Mesenchymal stem cell (in vitro differentiated cells and primary cell): Measurements from ENCODE around the gene SORBS2.

Experiments used
- DNase-seq: peaks from one replicate; pipeline ENCODE4 v3.0.0-alpha.2; 2013
- H2AFZ ChIP-seq: one replicate; pipeline ENCODE4 v1.6.1; 2013; ENCODE audit warnings: low read depth, mild to moderate bottlenecking, control low read depth, inconsistent platforms, low read length, moderate library complexity
- H2AK5ac ChIP-seq: 2 replicates; pipeline ENCODE4 v1.6.1; 2013; ENCODE audit warnings: low read length, moderate library complexity, mild to moderate bottlenecking, inconsistent platforms; ENCODE audit not compliant: severe bottlenecking
- H2BK120ac ChIP-seq: one replicate; pipeline ENCODE4 v1.6.1; 2013; ENCODE audit warnings: low read depth, mild to moderate bottlenecking, inconsistent platforms, low read length, moderate library complexity
- H2BK12ac ChIP-seq, 2 experiments: one replicate each; pipeline ENCODE4 v1.6.1; 2013; ENCODE audit warnings: inconsistent platforms in 2 of 2, low read length in 2 of 2, mild to moderate bottlenecking in 2 of 2, moderate library complexity in 2 of 2, control low read depth in 1 of 2
- H2BK15ac ChIP-seq: one replicate; pipeline ENCODE4 v1.6.1; 2013; ENCODE audit warnings: mild to moderate bottlenecking, low read depth, inconsistent platforms; ENCODE audit not compliant: poor library complexity, severe bottlenecking
- H2BK5ac ChIP-seq: 2 replicates; pipeline ENCODE4 v1.6.1; 2013; ENCODE audit warnings: low read depth, mild to moderate bottlenecking, low read length, control low read depth, inconsistent platforms; ENCODE audit not compliant: poor library complexity, severe bottlenecking
- H3K14ac ChIP-seq, 2 experiments: one replicate each; pipeline ENCODE4 v1.6.1; 2013; ENCODE audit warnings: inconsistent platforms in 2 of 2, low read length in 2 of 2, control low read depth in 1 of 2, mild to moderate bottlenecking in 1 of 2, moderate library complexity in 1 of 2
- H3K18ac ChIP-seq, 2 experiments: one replicate each; pipeline ENCODE4 v1.6.1; 2013; ENCODE audit warnings: inconsistent platforms in 2 of 2, low read length in 2 of 2, control low read depth in 1 of 2, low read depth in 1 of 2, mild to moderate bottlenecking in 1 of 2
- H3K23ac ChIP-seq, 2 experiments: one replicate each; pipeline ENCODE4 v1.6.1; 2013; ENCODE audit warnings: inconsistent platforms in 2 of 2, low read length in 2 of 2, mild to moderate bottlenecking in 2 of 2, moderate library complexity in 2 of 2, control low read depth in 1 of 2
- H3K27ac ChIP-seq: 2 replicates; pipeline ENCODE4 v1.5.1; 2013; ENCODE audit warnings: mild to moderate bottlenecking, moderate library complexity, low read length, control low read depth, inconsistent platforms; ENCODE audit not compliant: poor library complexity, severe bottlenecking
- H3K27me3 ChIP-seq, 2 experiments: 2 replicates each; pipeline versions ENCODE4 v1.6.1 to v1.7.0; 2013; ENCODE audit warnings: low read length in 2 of 2, mild to moderate bottlenecking in 2 of 2, moderate library complexity in 2 of 2, control low read depth in 1 of 2, inconsistent platforms in 1 of 2; ENCODE audit not compliant: control insufficient read depth in 1 of 2, insufficient read depth in 1 of 2
- H3K36me3 ChIP-seq, 2 experiments: 2 replicates each; pipeline versions ENCODE4 v1.6.1 to v1.7.0; 2013; ENCODE audit warnings: low read length in 2 of 2, control low read depth in 1 of 2, inconsistent platforms in 1 of 2, low read depth in 1 of 2, mild to moderate bottlenecking in 1 of 2; ENCODE audit not compliant: insufficient read depth in 2 of 2, control insufficient read depth in 1 of 2
- H3K4ac ChIP-seq, 2 experiments: one replicate each; pipeline ENCODE4 v1.6.1; 2013; ENCODE audit warnings: inconsistent platforms in 2 of 2, low read length in 2 of 2, mild to moderate bottlenecking in 2 of 2, moderate library complexity in 2 of 2, control low read depth in 1 of 2, low read depth in 1 of 2
- H3K4me1 ChIP-seq: 2 replicates; pipeline ENCODE4 v1.6.1; 2013; ENCODE audit warnings: low read depth, low read length, control low read depth; ENCODE audit not compliant: control insufficient read depth, insufficient read depth
- H3K4me2 ChIP-seq: 2 replicates; pipeline ENCODE4 v1.6.1; 2013; ENCODE audit warnings: low read length, mild to moderate bottlenecking, inconsistent platforms; ENCODE audit not compliant: poor library complexity, severe bottlenecking
- H3K4me3 ChIP-seq, 2 experiments: 2 replicates each; pipeline versions ENCODE4 v1.5.1 to v1.7.0; 2013; ENCODE audit warnings: low read length in 2 of 2, mild to moderate bottlenecking in 2 of 2, control low read depth in 1 of 2, low read depth in 1 of 2; ENCODE audit not compliant: insufficient read depth in 1 of 2
- H3K79me1 ChIP-seq: replicated peaks from 2 replicates; pipeline ENCODE4 v1.6.1; 2013; ENCODE audit warnings: mild to moderate bottlenecking, control low read depth, low read length, inconsistent platforms; ENCODE audit not compliant: poor library complexity, severe bottlenecking
- H3K9ac ChIP-seq: 2 replicates; pipeline ENCODE4 v1.7.0; 2013; ENCODE audit warnings: mild to moderate bottlenecking, low read length, moderate library complexity
- H3K9me3 ChIP-seq: 2 replicates; pipeline ENCODE4 v1.7.0; 2013; ENCODE audit warnings: mild to moderate bottlenecking, low read length; ENCODE audit not compliant: control insufficient read depth
- H4K8ac ChIP-seq: one replicate; pipeline ENCODE4 v1.6.1; 2013; ENCODE audit warnings: inconsistent platforms, mild to moderate bottlenecking, low read length, moderate library complexity
- H4K91ac ChIP-seq: one replicate; pipeline ENCODE4 v1.6.1; 2013; ENCODE audit warnings: mild to moderate bottlenecking, low read length, inconsistent platforms
- WGBS: methylation state at CpG from one replicate; pipeline ENCODE4 v1.1.7; 2013; ENCODE audit warnings: mixed read lengths; 5-methylcytosine and 5-hydroxymethylcytosine counted together

Gene SORBS2

GRCh38 chr4:185830263-185830994, 18.4 kb upstream of the SORBS2 start:
- no peaks in the 10 kb centered on the region for H3K36me3 ChIP-seq
- no peaks in the 10 kb centered on the region for H3K27me3 ChIP-seq
- H3K9me3 ChIP-seq = no peaks in the 10 kb centered on the region
- no peak overlapping the region for H3K14ac ChIP-seq
- DNase-seq = no peak
- no peak overlapping the region for H2BK120ac ChIP-seq
- H2AK5ac ChIP-seq = no peak overlapping the region
- H3K18ac ChIP-seq = no peak overlapping the region
- no peak overlapping the region for H2BK5ac ChIP-seq
- H4K91ac ChIP-seq = no peak overlapping the region
- H3K4me2 ChIP-seq = no peak overlapping the region
- H4K8ac ChIP-seq = no peak overlapping the region
- no peak overlapping the region for H3K4ac ChIP-seq
- no peak overlapping the region for H2BK12ac ChIP-seq
- WGBS = 89% methylated on average over 4 of the region's 4 CpGs
- H3K79me1 ChIP-seq = no peaks in the 10 kb centered on the region
- no peak overlapping the region for H3K27ac ChIP-seq
- H3K4me1 ChIP-seq = no peaks in the 10 kb centered on the region
- H3K4me3 ChIP-seq = no peak overlapping the region
- H3K23ac ChIP-seq = no peak overlapping the region
- H2BK15ac ChIP-seq = no peak overlapping the region
- H2AFZ ChIP-seq = no peak overlapping the region
- H3K9ac ChIP-seq = no peak overlapping the region

- H3K4me3 ChIP-seq = no peak overlapping the region
- no peak overlapping the region for H2AFZ ChIP-seq
- H3K18ac ChIP-seq = no peak overlapping the region
- H3K4me1 ChIP-seq = no peaks in the 10 kb centered on the region
- no peaks in the 10 kb centered on the region for H3K27me3 ChIP-seq
- DNase-seq = no peak
- no peak overlapping the region for H2AK5ac ChIP-seq
- no peak overlapping the region for H3K14ac ChIP-seq
- H3K36me3 ChIP-seq = no peaks in the 10 kb centered on the region
- whole genome bisulfite sequencing = no CpG with 5 or more reads among the region's 1 CpG
- H2BK120ac ChIP-seq = no peak overlapping the region
- no peaks in the 10 kb centered on the region for H3K79me1 ChIP-seq
- H4K91ac ChIP-seq = no peak overlapping the region
- no peak overlapping the region for H3K4ac ChIP-seq
- H3K9me3 ChIP-seq = no peaks in the 10 kb centered on the region
- no peak overlapping the region for H2BK12ac ChIP-seq
- H2BK15ac ChIP-seq = no peak overlapping the region
- no peak overlapping the region for H3K23ac ChIP-seq
- no peak overlapping the region for H4K8ac ChIP-seq
- no peak overlapping the region for H3K9ac ChIP-seq
- no peak overlapping the region for H2BK5ac ChIP-seq
- no peak overlapping the region for H3K27ac ChIP-seq
- no peak overlapping the region for H3K4me2 ChIP-seq
Observed at GRCh38 chr4:185826381-185826780, 14.4 kb upstream of the SORBS2 start.

GRCh38 chr4:185825737-185826136, 13.7 kb upstream of the SORBS2 start:
- Histone ChIP-seq H3K9ac (no peak overlapping the region), H4K8ac (no peak overlapping the region), H3K27ac (no peak overlapping the region), H2BK15ac (no peak overlapping the region), H4K91ac (no peak overlapping the region), H2BK5ac (no peak overlapping the region), H3K4me1 (no peaks in the 10 kb centered on the region), H3K79me1 (no peaks in the 10 kb centered on the region), H3K4ac (no peak overlapping the region), H3K23ac (no peak overlapping the region), H3K14ac (no peak overlapping the region), H2AK5ac (no peak overlapping the region), H3K4me2 (no peak overlapping the region), H2BK12ac (no peak overlapping the region), H2BK120ac (no peak overlapping the region), H3K27me3 (no peaks in the 10 kb centered on the region), H3K9me3 (no peaks in the 10 kb centered on the region), H3K4me3 (no peak overlapping the region), H2AFZ (no peak overlapping the region), H3K36me3 (no peaks in the 10 kb centered on the region), H3K18ac (no peak overlapping the region)
- no peak for DNase-seq
- 82% methylated on average over 6 of the region's 6 CpGs for WGBS

DNA sequence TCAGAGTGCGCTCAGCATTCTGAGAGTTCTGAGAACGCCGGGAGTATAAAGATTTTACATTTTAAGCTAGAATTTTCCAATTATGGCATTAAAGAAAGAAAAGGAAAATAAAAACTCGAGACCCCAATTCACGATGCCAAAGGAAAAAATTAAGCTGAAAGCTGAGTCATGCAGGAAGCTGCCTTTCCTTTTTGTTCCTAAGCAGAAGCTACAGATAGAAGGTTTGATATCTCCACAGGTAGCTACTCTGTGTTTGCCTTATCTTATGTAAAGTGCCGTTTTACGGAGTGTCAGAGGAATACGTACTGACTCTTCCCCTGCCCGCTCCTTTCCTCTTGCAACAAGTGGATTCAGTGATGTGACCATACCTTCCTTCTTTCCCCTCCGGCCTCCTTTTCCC, 10.8 kb upstream of the SORBS2 start:
- Histone ChIP-seq H3K27ac (no peak overlapping the region), H2BK120ac (no peak overlapping the region), H2BK15ac (no peak overlapping the region), H3K14ac (no peak overlapping the region), H2AK5ac (no peak overlapping the region), H3K36me3 (no peaks in the 10 kb centered on the region), H2AFZ (peak overlapping the region; percentile 49), H3K23ac (no peak overlapping the region), H3K27me3 (no peaks in the 10 kb centered on the region), H3K9ac (no peak overlapping the region), H3K4me3 (no peak overlapping the region), H4K8ac (no peak overlapping the region), H2BK5ac (no peak overlapping the region), H4K91ac (no peak overlapping the region), H3K9me3 (no peaks in the 10 kb centered on the region), H2BK12ac (no peak overlapping the region), H3K4me2 (no peak overlapping the region), H3K18ac (no peak overlapping the region), H3K4me1 (no peaks in the 10 kb centered on the region), H3K79me1 (no peaks in the 10 kb centered on the region), H3K4ac (no peak overlapping the region)
- DNase-seq = no peak
- 76% methylated on average over 8 of the region's 10 CpGs for WGBS
